ENCODE data around the gene TPST2.
"Not testable (repeated sequence)": the region's sequence is repeated elsewhere in the genome, so short reads cannot be mapped to it uniquely, and the experiment has no call there.

The TPST2 gene

GRCh38 chr22:26534171-26534855, 55.6 kb downstream of the TPST2 start:
- no peak overlapping the region for H3K4me3 ChIP-seq
- no peak for TF ChIP-seq CTCF (IDR thresholded peaks at IDR 0.05)
- intact Hi-C loops (cut with DNase I; ENCODE audit: low total_unique reads): no loop called here
- DNase-seq: no peak
- peaks cover 9 to 33% (median 28%) of the 10 kb centered on the region in 3 donors for H3K36me3 ChIP-seq
- no peak overlapping the region for H3K27ac ChIP-seq
- peaks cover 0 to 4% (median 0%) of the 10 kb centered on the region in 4 donors for H3K4me1 ChIP-seq
- H3K27me3 ChIP-seq: no peaks in the 10 kb centered on the region
- no peaks in the 10 kb centered on the region for H3K9me3 ChIP-seq

GRCh38 chr22:26529345-26529744, 60.6 kb downstream of the TPST2 start:
- intact Hi-C loops (cut with DNase I; ENCODE audit: low total_unique reads): no loop called here
- no peak overlapping the region for H3K4me3 ChIP-seq
- no peaks in the 10 kb centered on the region for H3K27me3 ChIP-seq
- H3K36me3 ChIP-seq: peaks cover 9 to 36% (median 34%) of the 10 kb centered on the region in 3 donors
- no peaks in the 10 kb centered on the region for H3K9me3 ChIP-seq
- TF ChIP-seq CTCF (IDR thresholded peaks at IDR 0.05): no peak
- peak overlapping the region in 1 of 2 donors; percentile 35 for H3K27ac ChIP-seq
- H3K4me1 ChIP-seq: peaks cover 0 to 29% (median 1%) of the 10 kb centered on the region in 4 donors
- peak in 1 of 2 donors; percentile 23 for DNase-seq

- H3K27ac ChIP-seq: peak overlapping the region in 1 of 2 donors; percentile 35
- DNase-seq; H3K4me3 ChIP-seq; intact Hi-C loops (cut with DNase I; ENCODE audit: low total_unique reads); H3K9me3 ChIP-seq; H3K27me3 ChIP-seq: not testable (repeated sequence)
- H3K36me3 ChIP-seq: peaks cover 9 to 40% (median 34%) of the 10 kb centered on the region in 3 donors
- H3K4me1 ChIP-seq: peaks cover 0 to 29% (median 1%) of the 10 kb centered on the region in 4 donors
Measured at GRCh38 chr22:26528518-26528917, 61.4 kb downstream of the TPST2 start.

GRCh38 chr22:26527574-26528465, 62.1 kb downstream of the TPST2 start:
- Histone ChIP-seq H3K36me3 (peaks cover 9 to 40% (median 34%) of the 10 kb centered on the region in 3 donors), H3K9me3 (no peaks in the 10 kb centered on the region), H3K27me3 (no peaks in the 10 kb centered on the region), H3K27ac (no peak overlapping the region), H3K4me3 (no peak overlapping the region), H3K4me1 (peaks cover 0 to 29% (median 1%) of the 10 kb centered on the region in 4 donors)
- TF ChIP-seq CTCF (IDR thresholded peaks at IDR 0.05): no peak
- intact Hi-C loops (cut with DNase I; ENCODE audit: low total_unique reads): no loop called here
- no peak for DNase-seq

GRCh38 chr22:26527167-26527566, 62.8 kb downstream of the TPST2 start:
- Histone ChIP-seq H3K27me3 (no peaks in the 10 kb centered on the region), H3K4me1 (peaks cover 0 to 29% (median 1%) of the 10 kb centered on the region in 4 donors), H3K4me3 (no peak overlapping the region), H3K9me3 (no peaks in the 10 kb centered on the region), H3K27ac (no peak overlapping the region), H3K36me3 (peaks cover 7 to 37% (median 30%) of the 10 kb centered on the region in 3 donors)
- intact Hi-C loops (cut with DNase I; ENCODE audit: low total_unique reads): no loop called here
- no peak for DNase-seq
- TF ChIP-seq CTCF (IDR thresholded peaks at IDR 0.05): no peak

Data from tibial artery (tissue), 4 donors.